B cell (primary cell): Measurements from ENCODE around the gene ISCA1. TPM values are rescaled to one million over a fixed set of nuclear protein-coding genes. Genes with fewer than 3 reads are reported as not detected.

Experiments used
- ATAC-seq: fragments of 200-7000 bp; cut with Tn5 transposase; one replicate; pipeline ENCODE4 v1.10.0; 2021; ENCODE audit warnings: low read depth, mild to moderate bottlenecking, moderate number of reproducible peaks, moderate library complexity
- CTCF ChIA-PET: fragments of 350-600 bp; sonication (Branson Sonifier 250); formaldehyde crosslinking; loops from one replicate; lab custom pipeline; 2021; ENCODE audit warnings: antibody characterized with exemption, inconsistent platforms; lab: Charles Lee
- POLR2A ChIA-PET: fragments of 350-600 bp; sonication (Branson Sonifier 250); formaldehyde crosslinking; loops from one replicate; lab custom pipeline; 2021; ENCODE audit warnings: antibody characterized with exemption; lab: Charles Lee
- DNase-seq: peaks from one replicate; pipeline ENCODE4 v3.0.0; 2013
- H2AFZ ChIP-seq: 2 replicates; pipeline ENCODE4 v1.6.1; 2012; ENCODE audit warnings: mild to moderate bottlenecking, low read depth, low read length; ENCODE audit not compliant: insufficient read depth, poor library complexity, severe bottlenecking
- H3K27ac ChIP-seq, 2 donors: 1 replicate in 1 of 2; 2 replicates in 1 of 2; pipeline ENCODE4 v1.5.1; 2012 to 2013; ENCODE audit warnings: low read length in 2 of 2, mild to moderate bottlenecking in 2 of 2, moderate library complexity in 1 of 2
- H3K27me3 ChIP-seq, 4 experiments: fragments of 200-600 bp in 1 of 4; sonication (generic) in 1 of 4; replicated peaks in 1 of 4; 1 replicate in 2 of 4; 2 replicates in 2 of 4; pipeline versions ENCODE4 v1.6.1 to v1.7.0; 2013 to 2016; ENCODE audit warnings: low read length in 3 of 4, mild to moderate bottlenecking in 2 of 4, mixed read lengths in 1 of 4, moderate library complexity in 1 of 4; ENCODE audit not compliant: insufficient read depth in 4 of 4, control insufficient read depth in 3 of 4; ENCODE audit errors: control extremely low read depth in 1 of 4
- H3K36me3 ChIP-seq, 2 experiments: replicated peaks in 1 of 2; 1 replicate in 1 of 2; 2 replicates in 1 of 2; pipeline versions ENCODE4 v1.6.1 to v1.7.1; 2013; ENCODE audit warnings: low read length in 1 of 2; ENCODE audit not compliant: insufficient read depth in 2 of 2, control insufficient read depth in 1 of 2; ENCODE audit errors: control extremely low read depth in 1 of 2, extremely low read depth in 1 of 2
- H3K4me1 ChIP-seq, 2 donors: fragments of 200-600 bp in 1 of 2; sonication (generic) in 1 of 2; 1 replicate in 1 of 2; 2 replicates in 1 of 2; pipeline versions ENCODE4 v1.5.1 to v1.6.1; 2013 to 2017; ENCODE audit warnings: low read length in 2 of 2; ENCODE audit not compliant: control insufficient read depth in 2 of 2, insufficient read depth in 2 of 2
- H3K4me2 ChIP-seq: replicated peaks from 2 replicates; pipeline ENCODE3; 2012; ENCODE audit warnings: mild to moderate bottlenecking, low read depth, low read length; ENCODE audit not compliant: poor library complexity, severe bottlenecking
- H3K4me3 ChIP-seq, 5 experiments: fragments of 200-600 bp in 1 of 5; sonication (generic) in 1 of 5; 1 replicate in 3 of 5; 2 replicates in 2 of 5; pipeline versions ENCODE4 v1.5.1 to v1.7.0; 2011 to 2016; ENCODE audit warnings: low read length in 4 of 5, mild to moderate bottlenecking in 4 of 5, low read depth in 2 of 5, control low read depth in 1 of 5, moderate library complexity in 1 of 5; ENCODE audit not compliant: insufficient read depth in 1 of 5; ENCODE audit errors: control extremely low read depth in 1 of 5, extremely low read depth in 1 of 5
- H3K79me2 ChIP-seq: fragments of 200-600 bp; sonication (generic); one replicate; pipeline ENCODE4 v1.6.0; 2016; ENCODE audit warnings: low read length; ENCODE audit not compliant: control insufficient read depth, insufficient read depth
- H3K9ac ChIP-seq: fragments of 200-600 bp; sonication (generic); 2 replicates; pipeline ENCODE4 v1.6.1; 2017; ENCODE audit warnings: mild to moderate bottlenecking, low read length, moderate library complexity
- H3K9me3 ChIP-seq, 3 donors: one replicate each; pipeline versions ENCODE4 v1.6.1 to v1.7.1; 2013; ENCODE audit warnings: low read length in 2 of 3; ENCODE audit not compliant: control insufficient read depth in 2 of 3, insufficient read depth in 1 of 3; ENCODE audit errors: control extremely low read depth in 1 of 3
- H4K20me1 ChIP-seq: 2 replicates; pipeline ENCODE4 v1.6.0; 2012; ENCODE audit warnings: mild to moderate bottlenecking, low read length; ENCODE audit not compliant: insufficient read depth, control insufficient read depth, poor library complexity, severe bottlenecking
- H3K27ac Mint-ChIP-seq: one replicate; pipeline ENCODE4 v1.8.0; 2021; ENCODE audit warnings: mixed read lengths
- H3K27me3 Mint-ChIP-seq: one replicate; pipeline ENCODE4 v1.8.0; 2021; ENCODE audit warnings: mixed read lengths
- H3K4me1 Mint-ChIP-seq: one replicate; pipeline ENCODE4 v1.8.0; 2021; ENCODE audit warnings: mixed read lengths
- H3K4me3 Mint-ChIP-seq: one replicate; pipeline ENCODE4 v1.8.0; 2021; ENCODE audit warnings: mixed read lengths
- H3K9me3 Mint-ChIP-seq: one replicate; pipeline ENCODE4 v1.8.0; 2022; ENCODE audit warnings: mixed read lengths; ENCODE audit not compliant: insufficient read depth
- EZH2 ChIP-seq: IDR thresholded peaks from 2 replicates; pipeline ENCODE4 v1.6.1; 2012; ENCODE audit warnings: borderline replicate concordance, low read depth, mild to moderate bottlenecking, moderate library complexity, low read length; ENCODE audit not compliant: insufficient read depth, poor library complexity, severe bottlenecking
- WGBS: methylation state at CpG from one replicate; pipeline ENCODE4 v1.1.5; 2013; ENCODE audit warnings: missing lambda C conversion rate; ENCODE audit not compliant: insufficient coverage; 5-methylcytosine and 5-hydroxymethylcytosine counted together
- intact Hi-C: fragments of 100-400 bp; cut with micrococcal nuclease; formaldehyde crosslinking; loops from one replicate; pipeline ENCODE4 v1.10.0; 2022
- polyA plus RNA-seq: library from polyadenylated mRNA; depleted of rRNA; stranded (reverse); fragments of >200 nt; gene quantifications from 2 replicates; pipeline ENCODE4 v1.2.3, GENCODE V29; 2012
- total RNA-seq, 2 donors: library from RNA; stranded (reverse); fragments of 120-200 nt in 1 of 2; gene quantifications; 1 replicate in 1 of 2; 2 replicates in 1 of 2; pipeline versions ENCODE4 v1.2.3 to v1.2.4, GENCODE V29; 2013 to 2022
- TF ChIP-seq, protein P1 (sequence below): fragments of 200-600 bp; IDR thresholded peaks from one replicate; pipeline ENCODE4 v1.8.0; 2022; ENCODE audit warnings: antibody characterized with exemption, mild to moderate bottlenecking

The ISCA1 gene
- total and polyA plus RNA-seq, 2 donors (not counting 1 experiment from before 2014, with no cell fraction given) = 17.8 to 32.7 TPM

DNA sequence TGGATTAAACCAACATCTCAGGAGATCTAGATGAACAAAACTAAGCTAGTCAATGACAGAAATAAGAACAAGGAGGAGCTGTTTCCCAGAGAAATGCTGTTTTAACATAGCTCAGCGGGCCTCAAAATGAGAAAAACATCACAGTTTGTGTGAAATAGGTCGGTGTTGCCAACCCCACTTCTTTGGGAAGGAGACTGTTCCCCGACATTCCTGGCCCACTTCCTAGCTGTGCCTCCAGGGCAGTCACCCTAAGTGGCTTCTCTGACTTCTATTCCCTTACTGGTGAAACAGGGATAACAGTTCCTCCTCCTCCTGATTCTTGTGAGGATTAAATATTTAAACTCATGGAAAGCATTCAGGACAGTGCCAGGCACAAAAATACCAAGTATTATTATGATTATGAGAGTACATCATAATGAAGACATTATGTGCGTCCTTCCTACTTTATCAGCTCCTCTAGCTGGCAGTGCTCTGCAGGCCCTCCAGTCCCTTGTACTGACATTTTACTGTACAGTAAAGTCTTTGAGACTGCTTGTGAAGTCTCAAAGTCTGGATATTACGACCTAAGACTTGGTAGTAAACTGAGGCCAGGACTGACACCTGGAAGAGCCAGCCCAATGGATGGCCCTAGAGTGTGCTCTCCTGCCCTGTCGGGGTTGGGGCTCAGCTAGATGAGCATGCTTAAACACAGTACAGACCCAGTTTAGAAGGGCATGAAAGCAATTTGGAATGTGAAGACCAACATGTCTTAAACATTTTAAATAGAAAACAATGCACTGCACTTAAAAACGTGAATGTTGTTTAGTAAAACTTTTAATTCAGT lies 7.3 kb downstream of the ISCA1 start:
- Histone ChIP-seq H3K36me3 (peaks cover 10 to 20% of the 10 kb centered on the region in 2 experiments), H3K9me3 (peaks cover 0 to 2% (median 0%) of the 10 kb centered on the region in 3 donors), H3K27ac (no peak overlapping the region), H3K27me3 (no peaks in the 10 kb centered on the region), H3K9ac (no peak overlapping the region), H3K79me2 (peaks cover 28% of the 10 kb centered on the region), H3K4me3 (no peak overlapping the region), H2AFZ (no peak overlapping the region), H4K20me1 (peaks cover 27% of the 10 kb centered on the region), H3K4me2 (no peak overlapping the region), H3K4me1 (no peaks in the 10 kb centered on the region)
- DNase-seq (no peak), ATAC-seq (no peak)
- ChIA-PET POLR2A (interaction anchor here (0.6 kb wide), 1 partner anchor 8 kb away, joined by 12 read pairs; no protein-coding TSS in a partner anchor), CTCF (interaction anchor here (1.5 kb wide), 1 partner anchor 458 kb away, joined by 3 read pairs; no protein-coding TSS in a partner anchor)
- no peaks in the 10 kb centered on the region for H3K9me3 Mint-ChIP-seq
- peaks cover 10% of the 10 kb centered on the region for H3K4me1 Mint-ChIP-seq
- WGBS = 100% methylated on average over 3 of the region's 7 CpGs
- no peaks in the 10 kb centered on the region for H3K27me3 Mint-ChIP-seq
- no peak for TF ChIP-seq EZH2
- intact Hi-C loops = no loop called here
- H3K4me3 Mint-ChIP-seq = no peak overlapping the region
- H3K27ac Mint-ChIP-seq = no peak overlapping the region

DNA sequence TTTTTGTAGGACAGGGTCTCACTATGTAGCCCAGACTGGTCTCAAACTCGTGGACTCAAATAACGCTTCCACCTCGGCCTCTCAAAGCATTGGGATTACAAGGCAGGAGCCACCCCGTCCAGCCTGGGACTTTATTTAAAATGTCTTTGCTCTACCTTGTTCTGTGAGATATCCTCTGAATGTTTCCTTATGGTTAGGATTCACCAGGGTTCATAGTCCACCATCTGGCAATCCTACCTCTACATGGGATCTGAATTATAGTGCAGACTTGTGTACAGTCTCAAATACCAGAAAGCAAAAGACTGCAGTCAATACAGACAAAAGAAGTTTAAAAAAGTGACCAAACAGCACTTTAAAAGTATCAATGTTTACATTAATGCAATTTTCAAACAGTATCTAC lies 10.1 kb downstream of the ISCA1 start:
- H3K79me2 ChIP-seq = peaks cover 3% of the 10 kb centered on the region
- peaks cover 10 to 26% of the 10 kb centered on the region in 2 experiments for H3K36me3 ChIP-seq
- intact Hi-C loops = no loop called here
- H3K9me3 ChIP-seq = peaks cover 0 to 2% (median 0%) of the 10 kb centered on the region in 3 donors
- H3K27ac ChIP-seq = no peak overlapping the region
- ATAC-seq (no peak), DNase-seq (no peak)
- CTCF ChIA-PET = no interaction called here
- TF ChIP-seq EZH2 = no peak
- TF ChIP-seq, protein P1, sequence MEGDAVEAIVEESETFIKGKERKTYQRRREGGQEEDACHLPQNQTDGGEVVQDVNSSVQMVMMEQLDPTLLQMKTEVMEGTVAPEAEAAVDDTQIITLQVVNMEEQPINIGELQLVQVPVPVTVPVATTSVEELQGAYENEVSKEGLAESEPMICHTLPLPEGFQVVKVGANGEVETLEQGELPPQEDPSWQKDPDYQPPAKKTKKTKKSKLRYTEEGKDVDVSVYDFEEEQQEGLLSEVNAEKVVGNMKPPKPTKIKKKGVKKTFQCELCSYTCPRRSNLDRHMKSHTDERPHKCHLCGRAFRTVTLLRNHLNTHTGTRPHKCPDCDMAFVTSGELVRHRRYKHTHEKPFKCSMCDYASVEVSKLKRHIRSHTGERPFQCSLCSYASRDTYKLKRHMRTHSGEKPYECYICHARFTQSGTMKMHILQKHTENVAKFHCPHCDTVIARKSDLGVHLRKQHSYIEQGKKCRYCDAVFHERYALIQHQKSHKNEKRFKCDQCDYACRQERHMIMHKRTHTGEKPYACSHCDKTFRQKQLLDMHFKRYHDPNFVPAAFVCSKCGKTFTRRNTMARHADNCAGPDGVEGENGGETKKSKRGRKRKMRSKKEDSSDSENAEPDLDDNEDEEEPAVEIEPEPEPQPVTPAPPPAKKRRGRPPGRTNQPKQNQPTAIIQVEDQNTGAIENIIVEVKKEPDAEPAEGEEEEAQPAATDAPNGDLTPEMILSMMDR = no peak
- no peaks in the 10 kb centered on the region for H3K27me3 ChIP-seq
- no peak overlapping the region for H3K4me2 ChIP-seq
- H3K9ac ChIP-seq = no peak overlapping the region
- no peak overlapping the region for H3K4me3 ChIP-seq
- Mint-ChIP-seq H3K27me3 (no peaks in the 10 kb centered on the region), H3K4me3 (no peak overlapping the region), H3K4me1 (no peaks in the 10 kb centered on the region), H3K9me3 (no peaks in the 10 kb centered on the region), H3K27ac (no peak overlapping the region)
- peaks cover 4% of the 10 kb centered on the region for H4K20me1 ChIP-seq
- POLR2A ChIA-PET = no interaction called here
- H3K4me1 ChIP-seq = no peaks in the 10 kb centered on the region
- 98% methylated on average over 4 of the region's 4 CpGs for WGBS
- H2AFZ ChIP-seq = no peak overlapping the region
